NOMO-1 (cell line): ENCODE data around the gene VAV2.

Experiments used
- DNase-seq, 2 experiments: peaks; one replicate each; lab custom pipeline; 2025; ENCODE audit not compliant: unreplicated experiment in 2 of 2; lab: John Stamatoyannopoulos, UW

VAV2 gene

GRCh38 chr9:133864011-133864410 is 128.1 kb downstream of the VAV2 start:
- no peak for DNase-seq

- no peak for DNase-seq
These were observed 128.9 kb downstream of the VAV2 start for GRCh38 chr9:133863257-133863592.

DNA sequence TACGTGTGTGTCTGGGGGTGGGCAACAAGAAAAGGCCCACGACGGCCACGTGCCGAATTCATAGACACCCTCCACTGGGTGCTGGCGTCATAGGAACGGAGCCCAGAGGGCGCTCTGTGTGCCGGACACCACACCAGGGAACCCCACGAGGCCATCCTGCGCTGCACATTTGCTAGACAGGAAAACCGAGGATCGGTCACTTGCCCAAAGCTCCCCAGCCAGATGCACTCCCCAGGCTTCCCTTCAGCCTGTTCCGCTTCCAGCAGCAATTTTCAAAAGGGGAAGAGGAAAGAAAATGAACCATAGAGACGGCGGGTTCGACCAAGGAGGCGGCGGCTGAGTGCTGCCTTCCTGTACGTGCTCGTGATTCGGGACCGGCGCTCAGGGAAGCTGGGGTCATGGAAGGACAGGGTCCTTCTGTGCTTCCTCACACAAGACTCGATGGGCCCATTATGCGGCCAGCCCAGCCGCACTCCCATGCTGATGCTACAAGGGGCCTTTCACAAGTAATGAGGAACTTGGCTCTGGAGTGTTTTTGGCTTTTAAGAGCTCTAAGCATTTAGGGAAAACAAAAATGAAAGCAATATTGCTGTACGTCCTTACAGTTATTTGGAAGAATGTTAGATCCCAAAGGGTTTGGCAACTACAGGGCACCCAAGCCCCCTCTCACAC is 129.4 kb downstream of the VAV2 start:
- peak; percentile 81 to 88 for DNase-seq

DNA sequence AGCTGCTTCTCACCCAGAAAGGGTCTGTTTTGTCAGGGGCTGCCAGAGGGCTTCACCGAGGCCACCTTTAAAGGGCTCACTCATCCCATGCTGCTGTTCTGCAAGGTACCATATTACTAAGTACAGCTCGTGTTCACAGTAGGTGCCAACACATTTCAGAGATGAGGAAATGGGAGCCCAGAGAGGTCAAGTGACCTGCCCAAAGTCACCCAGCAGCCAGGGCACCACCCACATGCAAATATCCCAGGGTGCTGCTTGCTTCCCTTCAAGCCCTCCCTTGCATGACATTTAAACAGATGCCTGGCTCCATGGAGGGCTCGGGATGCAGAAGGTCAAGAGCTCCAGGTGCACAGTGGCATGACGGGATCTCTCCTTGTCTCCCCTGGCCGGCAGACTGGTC is 130.4 kb downstream of the VAV2 start:
- DNase-seq: no peak

DNA sequence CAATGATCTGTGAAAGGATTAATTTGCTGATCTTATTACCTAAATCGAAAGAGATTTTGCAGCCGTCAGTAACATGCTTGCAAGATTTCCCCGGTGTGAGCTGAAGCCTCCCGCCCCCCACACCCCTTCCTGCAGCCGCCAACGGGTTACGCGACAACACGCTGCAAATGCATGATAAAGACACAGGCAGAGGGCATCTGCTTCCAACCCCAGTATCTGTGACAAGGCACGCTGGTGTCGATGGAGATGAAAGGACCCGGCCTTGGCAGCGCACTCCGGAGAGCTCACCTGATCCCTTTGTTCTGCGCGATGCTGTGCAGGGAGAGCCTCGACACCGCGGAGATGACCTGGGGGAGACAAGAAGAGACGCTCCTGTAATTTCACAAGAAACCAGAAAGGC is 131.0 kb downstream of the VAV2 start:
- DNase-seq: no peak

DNA sequence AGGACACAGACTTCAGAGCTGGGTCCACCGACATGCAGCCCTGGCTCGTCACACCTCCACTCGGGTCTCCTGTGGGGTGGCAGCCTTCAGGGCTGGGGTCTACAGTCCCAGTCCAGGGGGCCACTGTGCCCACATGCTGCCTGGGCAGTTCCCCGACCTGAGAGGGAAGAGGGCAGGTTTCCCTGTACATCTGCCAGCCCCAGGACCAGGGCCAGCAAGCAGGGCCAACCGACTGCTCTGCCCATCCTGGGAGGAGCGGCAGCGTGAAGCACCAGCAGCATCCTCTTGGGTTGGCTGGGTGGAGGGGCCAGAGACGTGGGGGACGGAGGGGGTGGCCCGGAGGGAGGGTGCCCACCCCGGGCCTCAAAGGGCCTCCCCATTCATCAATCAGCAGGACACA is 133.4 kb downstream of the VAV2 start:
- no peak for DNase-seq

DNA sequence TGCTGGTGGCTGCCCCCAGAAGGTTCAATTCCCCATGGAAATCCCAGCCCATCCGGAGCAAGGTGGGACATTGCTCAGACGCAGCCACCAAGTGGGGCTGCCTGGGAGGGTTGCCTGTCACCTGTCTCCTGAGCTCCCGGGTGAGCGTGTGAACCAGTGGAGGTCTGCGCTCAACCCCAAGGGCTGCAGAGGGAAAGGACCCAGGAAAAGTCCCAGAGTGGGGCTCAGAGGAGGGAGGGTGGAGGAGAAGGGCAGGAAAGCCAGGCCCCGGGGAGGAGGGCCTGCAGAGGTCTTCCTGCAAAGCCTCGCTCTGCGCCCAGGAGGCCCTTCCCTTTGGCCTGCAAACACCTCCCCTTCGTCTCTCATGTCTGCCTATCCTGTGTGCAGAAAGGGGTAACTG is 134.5 kb downstream of the VAV2 start:
- no peak for DNase-seq

GRCh38 chr9:133856798-133857197 is 135.3 kb downstream of the VAV2 start:
- DNase-seq: no peak

DNA sequence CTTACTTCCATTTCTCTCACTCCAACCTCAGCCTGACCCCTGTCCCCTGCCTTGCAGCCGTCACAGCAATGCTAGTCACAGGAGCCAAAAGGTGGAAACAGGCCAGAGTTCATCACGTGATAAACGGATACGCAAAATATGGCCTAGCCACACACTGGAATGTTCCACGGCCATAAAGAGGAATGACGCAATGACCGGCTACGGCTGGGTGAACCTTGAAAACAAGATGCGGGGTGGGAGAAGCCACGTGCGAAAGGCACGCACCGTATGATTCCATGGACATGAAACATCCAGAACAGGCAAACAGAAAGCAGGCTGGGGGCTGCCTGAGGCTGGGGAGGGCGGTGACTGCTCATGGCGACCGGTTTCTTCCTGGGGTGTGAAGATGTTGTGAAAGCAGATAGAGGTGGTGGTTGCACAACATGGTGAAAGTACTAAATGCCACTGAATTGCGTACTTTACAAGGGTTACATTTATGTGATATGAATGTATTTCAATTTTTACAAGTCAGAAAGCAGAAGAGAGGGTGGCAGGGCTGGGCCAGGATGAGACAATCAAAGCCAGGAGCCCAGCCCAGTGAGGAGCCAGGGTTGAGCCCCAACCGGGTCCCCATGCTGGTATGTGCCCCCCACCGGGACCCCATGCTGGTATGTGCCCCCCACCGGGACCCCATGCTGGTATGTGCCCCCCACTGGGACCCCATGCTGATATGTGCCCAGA is 136.2 kb downstream of the VAV2 start:
- peak; percentile 86 to 96 for DNase-seq

GRCh38 chr9:133855371-133855770 is 136.8 kb downstream of the VAV2 start:
- no peak for DNase-seq

DNA sequence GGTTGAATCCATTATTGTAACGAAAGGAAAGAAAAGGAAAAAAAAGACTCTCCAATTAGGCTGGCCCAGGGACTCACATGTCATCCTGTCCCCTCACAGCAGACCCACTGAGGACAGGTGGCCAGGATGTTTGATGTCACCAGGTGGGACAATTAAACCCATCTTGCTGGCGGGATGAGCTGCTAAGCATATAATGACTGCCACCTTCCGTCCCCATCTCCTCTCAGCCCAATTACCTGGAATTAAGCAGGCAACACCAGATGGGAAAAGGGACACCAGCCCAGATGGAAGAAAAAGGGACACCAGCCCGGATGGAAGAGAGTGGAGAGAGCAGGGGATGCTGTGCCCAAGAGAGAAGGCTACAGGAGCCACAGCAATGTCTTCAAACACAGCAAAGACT is 137.4 kb downstream of the VAV2 start:
- DNase-seq: no peak

DNA sequence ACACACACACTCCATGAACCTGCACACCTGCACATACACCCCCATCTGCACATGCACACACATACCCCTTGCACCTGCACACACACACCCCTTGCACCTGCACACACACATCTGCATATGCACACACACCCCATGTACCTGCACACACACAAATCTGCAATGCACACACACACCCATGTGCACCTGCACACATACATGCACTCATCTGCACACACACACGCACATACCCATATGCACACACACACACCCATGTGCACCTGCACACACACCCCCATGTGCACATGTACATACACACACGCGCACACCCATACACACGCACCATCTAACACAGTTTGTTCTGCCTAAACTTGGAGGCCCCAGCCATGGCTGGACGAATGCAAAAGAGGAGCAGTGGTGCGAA is 138.1 kb downstream of the VAV2 start:
- no peak for DNase-seq

DNA sequence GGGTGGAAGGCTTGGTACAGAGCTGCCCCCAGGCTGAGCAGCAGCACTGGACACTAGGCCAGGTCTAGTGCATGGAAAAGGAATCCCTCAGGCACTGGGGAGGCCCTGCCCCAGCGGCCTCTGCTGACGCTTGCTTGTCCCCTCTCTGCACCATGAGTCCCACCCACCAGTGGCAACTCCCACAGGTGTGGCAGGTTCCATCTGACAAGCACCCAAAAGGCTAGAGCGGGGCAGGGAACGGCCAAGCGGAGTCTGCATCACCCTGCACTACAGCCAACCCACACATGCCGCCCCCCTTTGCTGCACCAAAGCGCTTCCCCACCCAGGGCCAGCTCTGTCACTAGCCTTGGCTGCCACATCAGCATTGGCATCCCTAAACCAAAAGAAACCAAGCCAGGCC is 138.8 kb downstream of the VAV2 start:
- no peak for DNase-seq

DNA sequence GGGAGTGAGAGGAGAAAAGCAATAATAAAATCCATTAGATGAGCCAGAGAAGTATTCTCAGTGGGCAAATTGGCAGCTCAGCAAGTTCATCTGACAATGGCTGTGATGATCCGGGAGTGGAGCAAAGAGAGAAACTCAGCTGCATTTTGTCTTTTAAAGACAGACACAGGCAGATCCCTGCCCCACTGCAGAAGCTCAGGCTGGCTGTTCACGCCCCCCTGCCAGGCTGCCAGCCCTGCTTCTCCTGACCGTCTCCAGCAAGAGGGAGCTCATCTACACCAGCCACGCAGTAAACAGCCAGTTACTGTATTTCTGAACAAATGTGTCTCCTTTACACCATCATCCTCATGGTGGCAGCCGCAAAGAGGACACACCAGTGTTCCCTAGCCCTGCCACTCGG is 139.7 kb downstream of the VAV2 start:
- no peak for DNase-seq

DNA sequence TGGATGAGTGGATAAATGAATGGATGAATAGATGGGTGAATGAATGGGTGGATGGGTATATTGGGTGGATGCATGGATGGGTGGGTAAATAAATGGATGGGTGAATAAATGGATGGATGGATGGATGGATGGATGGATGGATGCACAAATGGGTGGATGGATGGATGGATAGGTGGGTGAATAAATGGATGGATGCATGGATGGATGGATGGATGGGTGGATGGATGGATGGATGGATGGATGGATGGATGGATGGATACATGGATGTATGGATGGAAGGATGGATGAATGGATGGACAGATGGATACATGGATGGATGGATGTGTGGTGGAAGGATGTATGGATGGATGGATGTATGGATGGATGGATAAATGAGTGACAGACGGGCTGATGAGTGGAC is 140.4 kb downstream of the VAV2 start:
- no peak for DNase-seq

- no peak for DNase-seq
These were observed 141.2 kb downstream of the VAV2 start for GRCh38 chr9:133850937-133851336.

DNA sequence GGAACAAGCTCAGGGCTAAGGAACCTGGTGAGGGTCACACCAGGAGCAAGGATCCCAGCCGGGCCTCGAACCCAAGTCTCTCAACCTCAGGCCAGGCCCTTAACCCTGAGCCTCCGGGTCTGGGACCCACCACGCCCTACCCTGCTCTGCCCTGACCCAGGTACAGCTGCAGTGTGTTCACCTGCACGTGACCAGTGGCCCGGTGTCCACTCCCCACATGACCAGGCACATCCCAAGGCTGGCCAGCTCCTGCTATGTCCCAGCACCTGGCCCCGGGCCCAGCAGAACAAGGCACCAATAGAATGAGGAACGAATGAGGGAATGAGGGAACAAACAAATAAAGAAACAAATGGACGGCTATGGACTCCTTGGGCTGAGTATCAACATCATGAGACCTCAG is 142.0 kb downstream of the VAV2 start:
- no peak for DNase-seq

DNA sequence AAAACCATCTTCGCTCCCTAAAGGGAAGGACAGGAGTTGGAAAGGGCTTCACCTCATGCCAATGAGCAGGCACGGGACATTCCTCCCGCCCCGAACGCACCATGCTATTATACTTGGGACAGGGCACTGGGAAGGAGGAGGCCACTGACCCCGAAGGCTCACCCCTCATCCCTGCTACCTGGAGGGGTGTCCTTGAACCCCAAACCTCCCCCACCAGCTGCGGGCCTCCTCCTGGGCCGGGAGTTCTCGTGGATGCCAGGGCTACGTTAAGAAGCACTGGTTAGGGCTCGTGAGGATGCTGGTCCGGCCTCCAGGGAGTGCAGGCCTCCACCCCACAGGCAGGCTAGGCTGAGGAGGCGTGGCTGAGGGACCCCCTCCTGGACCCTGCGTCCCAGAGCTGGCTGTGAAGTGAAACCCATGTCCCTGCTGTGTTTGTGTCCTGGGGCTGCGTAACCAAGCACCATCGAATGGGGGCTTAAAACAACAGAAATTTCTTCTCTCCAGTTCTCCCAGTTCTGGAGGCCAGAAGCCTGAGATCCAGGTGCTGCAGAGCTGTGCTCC is 142.9 kb downstream of the VAV2 start:
- DNase-seq: no peak

GRCh38 chr9:133848471-133849109 is 143.5 kb downstream of the VAV2 start:
- DNase-seq: no peak

GRCh38 chr9:133846483-133847090 is 145.5 kb downstream of the VAV2 start:
- DNase-seq: no peak

DNA sequence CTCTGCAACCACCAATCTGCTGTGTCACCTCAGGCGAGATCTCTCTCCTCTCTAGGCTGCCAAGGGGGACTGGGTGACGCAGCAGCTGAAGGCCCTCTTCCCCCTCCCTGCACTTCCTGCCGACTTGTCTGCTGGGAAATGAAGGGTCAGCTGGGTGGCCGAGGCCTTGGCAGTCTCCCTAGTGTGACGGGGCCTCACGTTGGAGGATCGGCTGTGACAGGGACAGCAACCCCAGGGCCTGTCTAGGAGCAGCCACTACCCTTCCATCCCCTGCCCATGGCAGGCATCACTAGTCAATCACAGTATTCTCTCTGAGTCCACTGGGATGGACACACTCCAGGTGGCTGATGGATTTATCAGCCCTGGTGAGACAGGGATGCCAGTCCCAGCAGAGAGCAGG is 146.7 kb downstream of the VAV2 start:
- no peak for DNase-seq
